Dermis blood vessel endothelial cell (primary cell): ENCODE measurements around the gene NHLRC3. TPM values are rescaled to one million over a fixed set of nuclear protein-coding genes. Genes with fewer than 3 reads are reported as not detected.
"Not testable (repeated sequence)": the region's sequence is repeated elsewhere in the genome, so short reads cannot be mapped to it uniquely, and the experiment has no call there.

Experiments used
- DNase-seq: peaks from one replicate; pipeline ENCODE4 v3.0.0; 2010
- total RNA-seq: library from RNA; depleted of rRNA; stranded (reverse); fragments of >200 nt; gene quantifications from 2 replicates; pipeline ENCODE4 v1.2.3, GENCODE V29; 2014

The NHLRC3 gene
- total RNA-seq, 1 donor from 2014 or later = 13.4 TPM

GRCh38 chr13:39047560-39047959, 9.3 kb downstream of the NHLRC3 start:
- DNase-seq = no peak

- DNase-seq = no peak
Observed at GRCh38 chr13:39048806-39049205, 10.6 kb downstream of the NHLRC3 start.

GRCh38 chr13:39049274-39049673, 11.0 kb downstream of the NHLRC3 start:
- no peak for DNase-seq

- DNase-seq = peak; percentile 67
Observed at GRCh38 chr13:39051157-39051556, 12.9 kb downstream of the NHLRC3 start.

GRCh38 chr13:39052944-39053343, 14.7 kb downstream of the NHLRC3 start:
- DNase-seq = no peak

GRCh38 chr13:39054112-39054511, 15.9 kb downstream of the NHLRC3 start:
- no peak for DNase-seq

- DNase-seq = no peak
Observed at GRCh38 chr13:39056018-39056417, 17.8 kb downstream of the NHLRC3 start.

- no peak for DNase-seq
Observed at GRCh38 chr13:39058040-39058439, 19.8 kb downstream of the NHLRC3 start.

- no peak for DNase-seq
Observed at GRCh38 chr13:39062004-39062403, 23.7 kb downstream of the NHLRC3 start.

GRCh38 chr13:39072842-39073241, 34.6 kb downstream of the NHLRC3 start:
- no peak for DNase-seq

- no peak for DNase-seq
Observed at GRCh38 chr13:39073983-39074382, 35.7 kb downstream of the NHLRC3 start.

GRCh38 chr13:39086251-39086945, 48.1 kb downstream of the NHLRC3 start:
- DNase-seq = not testable (repeated sequence)

- no peak for DNase-seq
Observed at GRCh38 chr13:39091586-39091985, 53.3 kb downstream of the NHLRC3 start.

- DNase-seq = no peak
Observed at GRCh38 chr13:39095500-39095899, 57.2 kb downstream of the NHLRC3 start.

- DNase-seq = no peak
Observed at GRCh38 chr13:39099231-39099630, 61.0 kb downstream of the NHLRC3 start.

Other genes starting within 250 kb of the NHLRC3 start
- not detected in 2 replicates for gene STOML3, start 47.6 kb upstream of the NHLRC3 start, total RNA-seq
- gene PROSER1, start 367 bp upstream of the NHLRC3 start, total RNA-seq = 17.9 TPM in 2 replicates